HG03342 (cell line): ENCODE measurements around the gene ARL14EPL.

Experiments used
- ATAC-seq: cut with Tn5 transposase; IDR thresholded peaks from one replicate; pipeline ENCODE4 v1.9.1; 2021; ENCODE audit warnings: mild to moderate bottlenecking, moderate library complexity; ENCODE audit not compliant: unreplicated experiment

The ARL14EPL gene

GRCh38 chr5:116032094-116032517 is at the start of gene ARL14EPL:
TSS of gene ARL14EPL (plus strand) at chr5:116032472. CDS start at chr5:116051466, 18,994 bp downstream.
- peak; percentile 73 for ATAC-seq

DNA sequence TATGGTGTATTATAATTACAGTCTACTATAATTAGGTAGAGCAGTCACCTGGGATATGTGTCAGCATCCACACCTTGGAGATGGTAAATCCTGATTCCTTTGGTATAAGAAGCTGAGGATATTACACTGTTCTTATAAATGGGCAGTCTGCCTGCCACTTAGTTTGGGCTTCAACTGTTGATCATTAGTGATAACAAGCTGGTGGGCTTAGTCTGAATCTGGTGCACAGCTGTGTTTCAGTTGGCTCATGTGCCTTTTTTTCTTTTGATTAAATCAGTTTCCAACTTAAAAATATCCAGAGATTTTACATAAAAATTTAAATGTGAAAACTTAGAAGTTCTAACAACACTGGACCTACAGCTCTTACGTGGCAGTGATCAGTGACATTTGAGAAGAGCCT is 48.8 kb upstream of the ARL14EPL start:
- no peak for ATAC-seq

GRCh38 chr5:115985802-115986757 is 46.2 kb upstream of the ARL14EPL start:
- no peak for ATAC-seq

- ATAC-seq: no peak
Measured at GRCh38 chr5:115988002-115988401, 44.3 kb upstream of the ARL14EPL start.

DNA sequence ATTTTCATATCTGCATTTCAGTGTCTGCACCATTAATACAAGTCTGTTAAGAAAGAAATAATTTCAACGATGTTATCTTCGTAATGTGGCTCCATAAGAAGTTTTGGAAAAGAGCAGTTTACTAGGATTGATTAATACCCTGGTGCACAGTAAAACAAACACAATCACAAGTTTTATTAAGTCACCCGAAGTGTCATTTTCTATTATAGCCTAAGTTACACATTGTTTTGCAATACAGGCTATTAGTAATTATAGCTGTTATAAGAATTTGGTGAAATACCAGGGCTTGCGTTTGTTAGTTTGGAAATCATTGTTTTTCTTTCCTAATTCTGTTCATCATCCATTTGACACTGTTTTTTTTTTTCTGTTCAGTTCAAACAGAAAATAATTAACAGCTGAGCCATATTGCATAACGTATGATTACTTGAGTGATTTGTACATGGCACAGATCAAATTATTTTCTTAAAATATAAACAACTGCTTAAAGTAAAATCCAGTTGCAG is 39.4 kb upstream of the ARL14EPL start:
- no peak for ATAC-seq

- ATAC-seq: no peak
Measured at GRCh38 chr5:115995351-115995750, 36.9 kb upstream of the ARL14EPL start.

DNA sequence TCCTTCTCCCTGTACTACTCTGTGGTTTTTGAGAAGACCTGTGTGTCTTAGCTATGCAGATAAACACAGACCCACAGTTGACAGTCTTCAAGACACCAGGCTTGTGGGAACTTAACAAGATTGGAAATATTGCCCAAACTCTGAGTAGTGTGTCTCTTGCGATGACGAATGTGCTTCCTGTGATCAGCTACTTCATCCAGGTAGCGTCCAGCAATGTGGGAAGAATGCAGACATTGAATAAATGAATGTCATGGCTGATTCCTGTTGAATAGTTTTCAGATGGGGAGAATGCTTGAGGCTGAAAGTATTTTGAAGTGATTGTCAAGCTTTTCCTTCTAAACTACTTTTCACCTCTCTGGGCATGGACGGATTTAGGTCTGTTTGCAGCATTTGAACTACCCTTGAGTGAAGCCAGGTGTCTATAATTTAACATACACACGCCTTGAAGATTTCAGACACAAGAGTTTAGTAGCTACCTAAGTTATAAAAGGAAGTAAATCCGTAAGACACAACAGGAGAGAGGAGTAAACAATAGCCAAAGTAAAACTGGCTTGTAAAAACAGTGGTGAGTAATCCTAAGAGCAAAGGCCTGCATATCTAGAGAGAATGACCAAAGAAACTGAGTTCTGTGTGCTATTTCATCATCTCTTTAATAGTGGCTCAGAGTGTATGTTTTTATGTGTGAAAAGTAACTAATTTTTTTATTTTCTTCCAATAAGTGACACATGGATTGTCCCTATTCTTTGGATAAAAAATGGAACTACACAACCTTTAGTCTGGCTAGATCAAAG is 30.0 kb upstream of the ARL14EPL start:
- no peak for ATAC-seq

DNA sequence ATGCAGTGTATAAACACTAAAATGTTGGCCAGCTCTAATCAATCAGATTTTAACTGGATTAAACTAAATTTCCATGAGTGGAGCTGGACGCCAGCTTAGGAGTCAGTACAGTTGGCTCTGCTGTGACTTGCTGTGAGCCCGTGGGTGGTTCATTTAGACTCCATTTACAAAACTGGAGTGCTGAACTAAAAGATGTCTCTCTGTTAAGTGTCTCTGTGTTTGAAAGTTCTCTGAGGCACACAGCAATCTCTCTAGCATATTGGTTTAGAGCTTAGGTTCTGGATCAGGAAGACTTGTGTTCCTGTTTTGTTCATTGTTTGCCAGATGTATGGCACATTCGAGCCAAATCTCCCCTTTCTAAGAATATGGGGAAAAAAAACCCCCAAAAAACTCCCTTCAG is 28.0 kb upstream of the ARL14EPL start:
- ATAC-seq: no peak

GRCh38 chr5:116009806-116010205 is 22.5 kb upstream of the ARL14EPL start:
- no peak for ATAC-seq

DNA sequence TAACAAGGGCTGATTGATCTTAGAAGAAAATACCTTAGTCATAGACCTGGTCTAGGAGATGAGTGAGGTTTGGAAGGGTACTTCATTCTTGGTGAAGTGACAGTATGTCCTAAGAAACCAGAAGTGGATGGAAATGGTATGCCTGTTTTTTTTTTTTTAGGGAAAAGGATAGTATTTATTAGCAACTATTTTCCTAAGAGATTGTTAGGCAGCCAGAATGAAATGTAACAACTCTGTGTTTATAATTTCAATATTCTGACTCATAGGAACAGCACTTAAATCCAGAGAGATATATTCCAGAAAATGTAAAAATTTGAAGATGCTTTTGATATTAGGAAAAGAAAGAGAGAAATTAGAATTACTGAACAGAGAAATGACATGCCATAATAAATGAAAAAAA is 21.2 kb upstream of the ARL14EPL start:
- no peak for ATAC-seq

- ATAC-seq: no peak
Measured at GRCh38 chr5:116013207-116013785, 19.0 kb upstream of the ARL14EPL start.

DNA sequence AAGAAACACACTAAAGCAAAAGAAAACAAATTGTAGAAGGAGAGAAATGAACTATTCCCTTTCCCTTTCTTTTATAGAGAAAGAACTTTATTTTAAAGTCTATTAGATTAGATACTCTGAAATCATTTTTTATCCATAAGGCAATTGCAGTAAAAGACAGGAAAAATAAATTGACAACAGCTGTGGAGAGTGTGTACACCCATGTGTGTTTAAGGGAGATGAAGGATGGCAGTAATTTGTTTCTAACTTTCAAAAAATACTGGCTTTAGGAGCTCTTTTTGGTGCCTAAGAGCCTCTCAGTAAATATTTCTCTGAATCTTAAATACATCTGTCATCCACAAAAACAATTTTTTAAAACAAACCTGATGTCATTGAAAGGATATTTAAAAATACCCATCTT is 18.3 kb upstream of the ARL14EPL start:
- ATAC-seq: no peak

GRCh38 chr5:116023619-116024018 is 8.7 kb upstream of the ARL14EPL start:
- no peak for ATAC-seq

DNA sequence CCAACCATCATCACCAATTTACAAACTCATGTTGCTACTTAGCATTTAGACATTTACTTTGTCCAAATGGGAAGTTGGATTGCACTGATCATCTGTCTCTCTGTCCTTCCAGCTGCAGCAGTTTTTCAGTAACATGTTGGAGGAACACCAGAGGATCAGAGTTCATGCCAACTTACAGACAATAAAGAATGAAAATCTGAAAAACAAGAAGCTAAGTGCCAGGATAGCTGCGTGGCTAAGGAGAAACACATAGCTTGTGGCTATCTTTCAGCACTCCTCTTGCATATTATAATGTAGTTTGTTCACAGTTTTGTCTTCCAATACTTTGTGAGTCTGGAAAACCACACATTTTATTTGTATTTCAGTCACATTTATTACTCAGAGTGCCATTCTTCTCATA is 6.4 kb upstream of the ARL14EPL start:
- ATAC-seq: no peak

DNA sequence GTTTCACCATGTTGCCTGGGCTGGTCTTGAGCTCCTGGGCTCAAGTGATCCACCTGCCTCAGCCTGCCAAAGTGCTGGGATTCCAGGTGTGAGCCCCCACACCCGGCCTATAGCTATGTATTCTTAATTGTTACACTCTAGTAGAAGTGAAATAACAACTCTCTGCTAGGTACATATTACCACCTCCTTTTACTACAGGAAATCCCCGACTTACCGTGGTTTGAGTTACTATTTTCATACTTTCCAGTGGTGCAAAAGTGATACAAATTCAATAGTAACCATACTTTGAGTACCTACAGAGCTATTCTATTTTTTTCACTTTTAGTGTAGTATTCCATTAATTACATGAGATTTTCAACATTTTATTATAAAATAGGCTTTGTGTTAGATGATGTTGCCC is 719 bp downstream of the ARL14EPL start:
- no peak for ATAC-seq

DNA sequence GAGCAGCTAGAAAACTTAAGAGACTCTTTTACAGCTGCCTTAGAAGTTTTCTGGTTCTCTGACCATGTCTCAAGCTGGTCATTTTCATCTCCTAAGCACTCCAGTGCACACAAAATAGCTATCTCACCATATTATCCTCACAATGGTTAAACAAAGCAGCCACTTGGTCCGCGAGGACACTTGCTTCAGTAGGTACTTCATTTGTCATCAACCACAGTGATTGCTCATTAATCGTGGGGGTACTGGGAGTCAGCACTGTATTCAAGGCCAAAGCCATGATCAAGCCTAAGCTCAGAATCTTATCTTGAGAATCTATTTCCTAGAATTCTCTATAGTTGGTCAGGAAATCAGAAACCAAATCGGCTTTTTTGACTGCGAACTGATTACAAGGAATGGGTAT is 2.9 kb downstream of the ARL14EPL start:
- ATAC-seq: no peak

GRCh38 chr5:116037236-116037822 is 5.1 kb downstream of the ARL14EPL start:
- no peak for ATAC-seq

DNA sequence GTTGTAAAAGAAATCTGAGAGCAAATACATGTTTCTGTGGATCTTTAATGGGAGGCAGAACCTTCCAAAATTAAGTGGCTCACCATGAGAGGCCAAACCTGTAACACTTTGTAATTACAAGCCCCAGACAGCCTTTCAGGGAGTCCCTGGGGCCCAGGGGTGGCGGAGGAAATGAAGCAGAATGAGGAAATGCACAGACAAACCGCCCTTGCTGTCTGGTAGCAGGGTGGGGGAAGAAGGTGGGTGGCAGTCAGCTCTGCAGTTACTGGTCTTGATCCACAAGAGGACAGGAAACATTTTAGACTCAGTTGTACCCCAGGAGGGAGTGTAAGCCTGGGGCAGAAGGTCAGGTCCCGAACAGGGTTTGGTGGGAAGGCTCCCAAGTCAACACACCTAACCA is 6.5 kb downstream of the ARL14EPL start:
- ATAC-seq: peak; percentile 81

DNA sequence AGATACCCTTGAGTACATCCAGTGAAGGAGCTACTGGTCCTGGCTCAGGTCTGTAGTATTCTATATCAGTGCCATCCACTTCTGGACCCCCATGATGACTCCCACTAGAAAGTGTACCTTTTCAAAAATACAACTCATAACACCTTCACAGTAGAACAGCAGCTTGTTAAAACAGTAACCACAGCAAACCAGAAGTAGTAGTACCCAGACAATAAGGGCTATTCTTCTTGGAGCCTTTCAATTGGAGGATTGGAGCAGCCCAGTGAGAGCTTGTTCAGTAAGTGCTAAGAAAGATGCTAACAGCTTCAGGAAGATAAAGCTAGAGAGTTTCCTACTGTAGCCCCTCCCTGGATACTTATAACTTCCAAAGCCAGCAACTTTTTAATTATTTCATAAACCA is 10.1 kb downstream of the ARL14EPL start:
- no peak for ATAC-seq

GRCh38 chr5:116044073-116044472 is 11.8 kb downstream of the ARL14EPL start:
- ATAC-seq: no peak

- no peak for ATAC-seq
Measured at GRCh38 chr5:116045821-116046220, 13.5 kb downstream of the ARL14EPL start.
